ENCODE results near the gene SOX10.

Gene SOX10

DNA sequence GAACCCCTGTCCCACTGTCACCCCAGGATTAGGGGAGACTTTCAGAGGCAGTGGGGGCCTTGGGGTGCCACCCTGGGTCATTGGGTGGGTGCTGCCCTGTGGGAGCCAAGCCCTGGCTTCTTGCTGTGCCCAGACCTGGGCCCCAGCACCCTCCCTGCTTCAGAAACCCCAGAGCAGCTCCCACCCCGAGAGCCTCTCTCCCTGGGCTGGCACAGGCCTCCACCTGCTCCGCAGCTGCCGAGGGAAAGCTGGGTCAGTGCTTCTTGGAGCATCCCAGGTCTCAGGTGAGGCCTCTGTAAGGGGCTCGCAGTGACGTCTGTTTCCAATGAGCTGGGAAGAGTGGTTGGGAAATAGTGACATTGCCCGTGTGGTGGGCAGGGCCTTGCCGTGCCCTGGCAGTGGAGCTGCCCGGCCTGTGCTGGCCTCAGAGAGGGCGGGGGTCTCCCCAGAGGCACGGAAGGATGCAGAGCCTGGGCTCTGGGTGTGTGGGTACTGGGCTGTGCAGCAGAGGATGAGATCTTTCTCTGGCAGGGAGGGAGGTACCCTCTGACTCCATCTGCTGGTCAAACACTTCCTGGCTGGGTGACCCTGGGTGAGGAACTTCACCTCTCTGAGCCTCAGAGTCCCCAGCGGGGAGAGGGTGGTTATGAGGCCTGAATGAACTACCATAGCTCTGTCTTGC lies 53.9 kb downstream of the SOX10 start:
- DNase-seq (ENCODE audit: low read depth), result no peak

- DNase-seq (ENCODE audit: low read depth), result no peak
Observed at GRCh38 chr22:37929390-37929789, 55.0 kb downstream of the SOX10 start.

DNA sequence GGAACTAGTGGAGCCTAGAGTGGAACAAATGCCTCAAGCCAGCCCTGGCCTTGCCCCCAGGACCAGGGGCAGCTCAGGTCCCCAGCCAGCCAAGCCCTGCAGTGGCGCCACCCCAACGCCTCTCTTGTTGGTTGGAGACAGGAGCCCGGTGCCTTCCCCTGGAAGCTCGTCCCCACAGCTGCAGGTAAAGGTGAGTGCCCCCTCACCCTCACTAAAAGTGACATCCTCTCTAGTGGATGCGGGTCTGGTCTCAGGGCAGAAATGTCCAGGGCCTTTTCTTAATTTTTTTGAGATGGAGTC lies 56.8 kb downstream of the SOX10 start:
- DNase-seq (ENCODE audit: low read depth), result no peak

DNA sequence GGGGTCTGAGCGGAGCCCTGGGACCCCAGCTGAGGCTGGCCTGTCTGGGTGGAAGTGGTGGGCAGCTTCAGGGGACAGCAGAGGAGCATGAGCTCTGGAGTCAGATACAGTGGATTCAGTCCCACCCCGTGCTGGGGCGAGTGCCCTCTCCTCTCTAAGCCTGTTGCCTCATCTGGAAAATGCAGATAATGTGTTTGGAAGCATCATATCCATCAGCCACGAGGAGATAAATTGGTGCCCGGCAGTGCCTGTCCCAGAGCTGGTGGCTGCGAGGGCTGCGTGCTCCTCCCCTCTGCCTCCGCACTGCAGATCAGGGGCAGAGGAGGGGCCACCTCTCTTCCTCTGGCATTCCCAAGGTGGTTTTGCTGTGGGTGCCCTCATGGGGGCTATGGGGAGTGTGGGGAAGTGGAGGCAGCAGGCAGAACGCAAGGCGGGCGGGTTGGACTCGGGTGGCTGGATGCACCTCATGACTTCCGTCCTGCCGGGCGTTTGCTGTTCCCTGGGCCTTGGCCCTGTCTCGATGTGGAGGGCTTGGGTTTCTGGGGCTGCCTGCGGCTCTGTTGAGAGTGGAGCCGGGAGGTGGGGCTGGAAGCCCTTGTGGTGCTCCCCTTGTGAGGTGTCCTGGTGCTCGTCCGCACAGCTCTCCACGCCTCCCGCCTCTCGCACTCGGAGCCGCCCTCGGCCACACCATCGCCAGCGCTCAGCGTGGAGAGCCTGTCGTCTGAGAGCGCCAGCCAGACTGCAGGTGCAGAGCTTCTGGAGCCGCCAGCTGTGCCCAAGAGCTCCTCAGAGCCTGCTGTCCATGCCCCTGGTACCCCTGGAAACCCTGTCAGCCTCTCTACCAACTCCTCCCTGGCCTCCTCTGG lies 57.4 kb downstream of the SOX10 start:
- no peak for DNase-seq (ENCODE audit: low read depth)

- DNase-seq (ENCODE audit: low read depth), result no peak
Observed at GRCh38 chr22:37926358-37926757, 58.0 kb downstream of the SOX10 start.

DNA sequence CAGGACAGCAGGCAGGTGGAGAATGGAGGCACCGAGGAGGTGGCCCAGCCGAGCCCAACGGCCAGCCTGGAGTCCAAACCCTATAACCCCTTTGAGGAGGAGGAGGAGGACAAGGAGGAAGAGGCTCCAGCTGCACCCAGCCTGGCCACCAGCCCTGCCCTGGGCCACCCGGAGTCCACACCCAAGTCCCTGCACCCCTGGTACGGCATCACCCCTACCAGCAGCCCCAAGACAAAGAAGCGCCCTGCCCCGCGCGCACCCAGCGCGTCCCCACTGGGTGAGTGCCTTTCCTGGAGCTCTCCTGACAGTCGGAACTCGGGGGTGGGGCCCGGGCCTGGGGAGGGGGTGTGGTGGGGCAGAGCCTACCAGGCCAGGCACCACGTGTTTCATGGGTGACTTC lies 58.6 kb downstream of the SOX10 start:
- DNase-seq (ENCODE audit: low read depth), result no peak

DNA sequence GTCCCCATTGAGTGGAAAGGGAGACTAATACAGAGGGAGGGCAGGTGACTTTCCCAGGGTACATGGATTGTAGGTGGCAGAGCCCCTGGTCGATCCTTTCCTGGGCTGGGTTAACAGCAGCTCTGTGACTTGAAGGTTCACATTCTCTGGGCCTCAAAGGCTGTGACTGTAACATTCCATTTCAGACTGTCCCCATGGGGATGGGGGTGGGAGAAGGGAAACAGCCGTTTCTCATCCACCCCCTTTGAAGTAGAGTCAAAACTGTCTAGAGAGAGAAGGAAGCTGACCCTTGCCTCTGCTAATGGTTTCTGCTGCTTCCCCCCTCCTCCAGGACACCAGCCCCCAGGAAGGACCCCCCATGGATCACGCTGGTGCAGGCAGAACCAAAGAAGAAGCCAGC lies 59.0 kb downstream of the SOX10 start:
- DNase-seq (ENCODE audit: low read depth), result no peak

DNA sequence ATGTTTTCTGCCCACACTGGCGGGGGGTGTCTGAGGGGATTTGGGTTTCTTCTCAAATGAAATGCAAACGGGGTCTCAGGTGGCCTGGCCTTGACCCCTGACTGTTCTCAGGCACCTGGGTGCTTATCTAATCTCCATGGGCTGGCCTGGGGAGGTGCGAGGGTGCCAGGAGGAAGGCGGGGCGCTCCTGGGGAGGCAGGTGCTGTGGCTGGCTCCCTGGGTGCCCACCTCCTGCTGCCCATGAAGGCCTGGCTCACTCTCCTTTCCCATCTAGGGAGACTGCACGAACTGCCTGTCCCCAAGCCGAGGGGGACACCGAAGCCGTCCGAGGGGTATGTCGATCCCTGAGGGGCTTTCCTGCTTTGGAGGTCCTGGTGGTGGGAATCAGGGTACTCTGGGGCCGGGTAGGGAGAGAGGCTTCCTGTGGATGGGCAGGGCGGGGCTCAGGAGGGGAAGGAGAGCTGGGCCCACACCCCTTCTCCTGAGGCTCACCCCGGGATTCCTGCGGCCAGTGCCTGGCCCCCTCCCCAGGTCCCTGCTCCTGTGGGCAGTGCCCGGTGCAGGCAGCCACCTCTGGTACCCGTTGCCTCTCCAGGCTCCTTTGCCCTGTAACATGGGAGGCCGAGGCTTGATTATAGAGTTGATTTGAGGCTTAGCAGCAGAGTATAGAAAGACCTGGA lies 59.8 kb downstream of the SOX10 start:
- DNase-seq (ENCODE audit: low read depth), result no peak

GRCh38 chr22:37923927-37924326 lies 60.4 kb downstream of the SOX10 start:
- no peak for DNase-seq (ENCODE audit: low read depth)
